Fibroblast of lung (primary cell): ENCODE measurements around the gene ASB6. TPM values are rescaled to one million over a fixed set of nuclear protein-coding genes. Genes with fewer than 3 reads are reported as not detected.
A peak's percentile ranks its signal among the peaks of the same experiment; 100 is the strongest.

Source experiments
- DNase-seq, 2 donors: peaks; one replicate each; pipeline versions ENCODE4 v3.0.0 to v3.0.0-alpha.2; 2010; ENCODE audit warnings: low read depth in 2 of 2
- H2AFZ ChIP-seq: 2 replicates; pipeline ENCODE4 v1.5.1; 2012; ENCODE audit warnings: low read length, control low read depth, inconsistent platforms
- H3K27ac ChIP-seq: 2 replicates; pipeline ENCODE4 v1.5.1; 2011; ENCODE audit warnings: low read length, control low read depth; ENCODE audit not compliant: insufficient read depth
- H3K27me3 ChIP-seq: 2 replicates; pipeline ENCODE4 v1.5.1; 2011; ENCODE audit warnings: mild to moderate bottlenecking, low read length; ENCODE audit not compliant: control insufficient read depth, insufficient read depth
- H3K36me3 ChIP-seq: 2 replicates; pipeline ENCODE4 v1.5.1; 2011; ENCODE audit warnings: low read length; ENCODE audit not compliant: control insufficient read depth, insufficient read depth
- H3K4me1 ChIP-seq: 2 replicates; pipeline ENCODE4 v1.5.1; 2011; ENCODE audit warnings: low read length; ENCODE audit not compliant: control insufficient read depth, insufficient read depth; ENCODE audit errors: extremely low read depth
- H3K4me2 ChIP-seq: 2 replicates; pipeline ENCODE4 v1.5.1; 2011; ENCODE audit warnings: low read length, control low read depth; ENCODE audit not compliant: insufficient read depth; ENCODE audit errors: extremely low read depth
- H3K4me3 ChIP-seq, 4 experiments: fragments of 200-600 bp in 1 of 4; sonication (generic) in 1 of 4; replicated peaks in 1 of 4; 2 replicates each; pipeline ENCODE4 v1.5.1; 2011 to 2016; ENCODE audit warnings: low read length in 4 of 4, low read depth in 3 of 4, mild to moderate bottlenecking in 3 of 4, control low read depth in 2 of 4, inconsistent platforms in 1 of 4, mixed read lengths in 1 of 4; ENCODE audit not compliant: insufficient read depth in 1 of 4; ENCODE audit errors: control extremely low read depth in 1 of 4
- H3K79me2 ChIP-seq: 2 replicates; pipeline ENCODE4 v1.5.1; 2012; ENCODE audit warnings: mild to moderate bottlenecking, low read length, inconsistent platforms; ENCODE audit not compliant: control insufficient read depth, insufficient read depth
- H3K9ac ChIP-seq: 2 replicates; pipeline ENCODE4 v1.5.1; 2011; ENCODE audit warnings: mild to moderate bottlenecking, low read length, control low read depth; ENCODE audit not compliant: insufficient read depth
- H3K9me3 ChIP-seq: 2 replicates; pipeline ENCODE4 v1.5.1; 2012; ENCODE audit warnings: low read depth, low read length; ENCODE audit not compliant: control insufficient read depth, insufficient read depth
- H4K20me1 ChIP-seq: 2 replicates; pipeline ENCODE4 v1.5.1; 2011; ENCODE audit warnings: low read length; ENCODE audit not compliant: control insufficient read depth, insufficient read depth; ENCODE audit errors: extremely low read depth
- CTCF ChIP-seq, 2 donors: IDR thresholded peaks in 1 of 2; conservative IDR thresholded peaks in 1 of 2; 1 replicate in 1 of 2; 2 replicates in 1 of 2; pipeline ENCODE4 v1.5.1; 2011 to 2012; ENCODE audit warnings: low read length in 2 of 2, control low read depth in 1 of 2, inconsistent platforms in 1 of 2, low read depth in 1 of 2, mild to moderate bottlenecking in 1 of 2
- EZH2 ChIP-seq: IDR thresholded peaks from 2 replicates; pipeline ENCODE4 v1.5.1; 2012; ENCODE audit warnings: low read length, control low read depth, mild to moderate bottlenecking; ENCODE audit errors: missing control alignments
- polyA plus RNA-seq, 2 donors: library from polyadenylated mRNA; depleted of rRNA in 1 of 2; stranded (reverse) in 1 of 2; unstranded in 1 of 2; fragments of >200 nt; gene quantifications; 2 replicates each; pipeline ENCODE4 v1.2.1, GENCODE V29; 2011 to 2012; ENCODE audit warnings: missing spikeins in 1 of 2
- total RNA-seq: library from RNA; depleted of rRNA; stranded (reverse); fragments of >200 nt; gene quantifications from 2 replicates; pipeline ENCODE4 v1.2.1, GENCODE V29; 2014

Gene ASB6
- total and polyA plus RNA-seq, 2 donors (not counting 1 experiment from before 2014, with no cell fraction given), result 14.4 to 15.4 TPM

GRCh38 chr9:129611307-129611800 lies 30.6 kb downstream of the ASB6 start:
- no peak for DNase-seq
- no peak overlapping the region for H3K27ac ChIP-seq
- no peak overlapping the region for H3K9ac ChIP-seq
- H4K20me1 ChIP-seq, result no peaks in the 10 kb centered on the region
- no peaks in the 10 kb centered on the region for H3K36me3 ChIP-seq
- no peak for TF ChIP-seq EZH2
- no peak for TF ChIP-seq CTCF (conservative IDR thresholded peaks at IDR 0.05 in 1 of 2, IDR thresholded peaks at IDR 0.05 in 1 of 2; ENCODE audit: low read depth in 1 of 2, low read length in 2 of 2)
- H3K27me3 ChIP-seq, result no peaks in the 10 kb centered on the region
- H2AFZ ChIP-seq, result no peak overlapping the region
- H3K4me2 ChIP-seq, result no peak overlapping the region
- no peaks in the 10 kb centered on the region for H3K9me3 ChIP-seq
- H3K4me3 ChIP-seq, result peak overlapping the region in 1 of 4 experiments; percentile 71
- peaks cover 20% of the 10 kb centered on the region for H3K4me1 ChIP-seq
- H3K79me2 ChIP-seq, result no peaks in the 10 kb centered on the region

- Histone ChIP-seq H4K20me1 (no peaks in the 10 kb centered on the region), H3K27ac (peak overlapping the region; percentile 65), H3K79me2 (no peaks in the 10 kb centered on the region), H3K4me1 (peaks cover 21% of the 10 kb centered on the region), H3K36me3 (no peaks in the 10 kb centered on the region), H3K27me3 (no peaks in the 10 kb centered on the region), H3K4me2 (peak overlapping the region; percentile 90), H3K4me3 (peak overlapping the region; percentile 47 to 71 (median 58)), H2AFZ (peak overlapping the region; percentile 74), H3K9me3 (no peaks in the 10 kb centered on the region), H3K9ac (peak overlapping the region; percentile 67)
- peak; percentile 73 to 78 for TF ChIP-seq CTCF (conservative IDR thresholded peaks at IDR 0.05 in 1 of 2, IDR thresholded peaks at IDR 0.05 in 1 of 2; ENCODE audit: low read depth in 1 of 2, low read length in 2 of 2)
- TF ChIP-seq EZH2, result no peak
- DNase-seq, result peak; percentile 54 to 64
Measured at GRCh38 chr9:129610473-129611306, 31.3 kb downstream of the ASB6 start.

GRCh38 chr9:129610213-129610472 lies 31.8 kb downstream of the ASB6 start:
- Histone ChIP-seq H3K4me1 (peaks cover 21% of the 10 kb centered on the region), H3K9me3 (no peaks in the 10 kb centered on the region), H3K9ac (peak overlapping the region; percentile 67), H3K4me2 (peak overlapping the region; percentile 90), H4K20me1 (no peaks in the 10 kb centered on the region), H3K79me2 (no peaks in the 10 kb centered on the region), H3K27ac (no peak overlapping the region), H3K27me3 (no peaks in the 10 kb centered on the region), H3K4me3 (peak overlapping the region; percentile 16 to 71 (median 54)), H3K36me3 (no peaks in the 10 kb centered on the region), H2AFZ (no peak overlapping the region)
- TF ChIP-seq EZH2 (no peak), CTCF (conservative IDR thresholded peaks at IDR 0.05 in 1 of 2, IDR thresholded peaks at IDR 0.05 in 1 of 2; ENCODE audit: low read depth in 1 of 2, low read length in 2 of 2) (no peak)
- no peak for DNase-seq
